ENCODE results near the gene TMEM238.

Gene TMEM238

DNA sequence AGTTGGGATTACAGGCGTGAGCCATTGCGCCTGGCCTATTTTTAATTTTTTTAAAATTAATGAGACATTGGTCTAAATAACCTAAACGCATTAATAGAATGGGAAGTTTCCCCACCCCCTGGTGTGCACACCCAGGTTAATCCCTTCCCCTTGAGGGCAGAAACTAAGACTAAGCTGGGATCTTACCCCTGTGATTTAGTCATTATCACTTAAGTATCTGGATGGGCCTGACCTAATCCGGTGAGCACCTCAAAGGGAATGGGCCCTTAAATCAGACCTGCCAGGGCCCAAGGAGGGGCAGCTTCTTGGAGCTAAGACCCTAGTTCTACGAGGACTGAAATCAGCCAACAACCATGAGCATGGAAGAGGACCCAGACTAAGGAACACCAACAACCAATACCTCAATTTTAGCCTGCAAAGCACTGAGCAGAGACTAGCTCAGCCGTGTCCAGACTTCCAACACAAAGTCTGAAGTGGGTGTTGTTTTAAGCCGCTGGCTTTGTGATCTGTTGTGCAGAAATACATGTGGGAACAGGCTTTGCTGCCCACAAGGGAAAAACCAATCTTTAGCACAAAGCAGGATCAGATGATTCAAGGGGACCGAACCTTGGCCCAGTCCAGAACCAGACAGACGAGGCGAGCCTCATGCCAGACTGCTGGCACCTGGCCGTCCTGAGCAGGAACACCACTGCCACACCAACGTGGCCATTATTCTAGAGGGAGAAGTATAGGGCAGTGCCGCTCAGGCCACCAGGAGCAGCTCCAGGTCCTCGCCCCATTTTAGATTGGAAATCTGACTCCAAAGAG lies 16.4 kb upstream of the TMEM238 start:
- no peak for DNase-seq

DNA sequence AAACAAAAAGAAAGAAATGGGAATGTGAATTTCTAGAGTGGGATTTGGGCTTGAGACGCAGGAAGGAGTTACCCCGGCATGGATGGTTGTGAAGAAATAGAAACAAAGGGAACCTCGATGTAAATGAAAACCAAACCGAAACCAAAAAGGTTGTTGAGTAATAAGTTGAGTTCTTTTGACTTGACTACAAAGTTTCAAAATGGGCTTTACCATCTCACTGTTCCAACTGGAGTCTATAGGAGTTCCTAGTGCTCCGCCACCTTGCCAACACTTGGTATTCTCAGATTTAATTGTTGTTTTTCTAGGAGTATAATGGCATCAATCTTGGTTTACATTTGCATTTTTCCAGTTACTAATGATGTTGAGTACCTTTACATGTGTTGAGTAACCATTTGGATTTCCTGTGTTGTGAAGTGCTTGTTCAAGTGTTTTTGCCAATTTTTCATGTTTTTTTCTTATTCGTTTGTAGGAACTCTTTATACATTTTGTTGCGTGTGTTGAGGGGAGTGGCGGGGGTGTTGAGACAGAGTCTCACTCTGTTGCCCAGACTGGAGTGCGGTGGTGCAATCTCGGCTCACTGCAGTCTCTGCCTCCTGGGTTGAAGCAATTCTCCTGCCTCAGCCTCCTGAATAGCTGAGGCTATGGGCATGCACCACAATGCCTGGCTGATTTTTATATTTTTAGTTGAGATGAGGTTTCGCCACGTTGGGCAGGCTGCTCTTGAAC lies 14.3 kb upstream of the TMEM238 start:
- DNase-seq, result no peak

DNA sequence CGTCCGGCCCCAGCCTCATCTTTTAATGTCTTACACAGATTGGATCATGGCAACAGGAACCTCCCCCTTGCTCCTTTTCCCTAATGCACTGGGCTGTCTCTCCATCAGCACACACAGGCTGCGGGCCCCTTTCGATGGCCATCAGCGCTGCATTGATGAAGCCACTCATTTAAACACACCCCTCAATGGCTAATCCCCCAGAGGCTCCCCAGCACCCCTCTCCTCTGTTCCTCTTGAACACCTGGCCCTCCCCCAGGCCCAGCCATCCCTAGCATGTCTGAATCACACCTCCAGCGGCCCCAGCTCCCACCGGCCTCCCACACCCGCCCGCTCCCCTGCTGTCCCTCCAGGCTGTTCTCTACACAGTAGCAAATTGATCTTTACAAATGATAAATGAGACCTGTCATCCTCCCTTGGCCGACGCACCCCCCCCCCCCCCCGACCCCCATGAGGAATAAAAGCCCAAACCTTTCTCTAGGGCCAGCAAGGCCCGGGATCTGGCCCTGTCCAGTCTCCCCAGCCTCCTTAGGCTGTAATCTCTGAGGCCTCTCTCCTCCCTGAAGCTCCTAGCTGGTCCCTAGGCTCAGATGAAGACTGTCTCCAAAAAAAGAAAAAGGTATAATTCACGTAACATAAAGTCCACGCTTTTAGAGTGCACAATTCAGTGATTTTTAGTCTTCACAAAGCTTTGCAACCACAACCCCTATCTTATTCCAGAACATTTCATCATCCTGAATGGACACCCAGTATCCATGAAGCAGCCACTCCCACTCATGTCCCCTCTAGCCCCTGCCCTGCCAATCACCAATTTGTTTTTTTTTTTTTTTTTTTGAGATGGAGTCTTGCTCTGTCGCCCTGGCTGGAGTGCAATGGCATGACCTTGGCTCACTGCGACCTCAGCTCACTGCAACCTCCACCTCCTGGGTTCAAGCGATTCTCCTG lies 9.0 kb upstream of the TMEM238 start:
- no peak for DNase-seq

DNA sequence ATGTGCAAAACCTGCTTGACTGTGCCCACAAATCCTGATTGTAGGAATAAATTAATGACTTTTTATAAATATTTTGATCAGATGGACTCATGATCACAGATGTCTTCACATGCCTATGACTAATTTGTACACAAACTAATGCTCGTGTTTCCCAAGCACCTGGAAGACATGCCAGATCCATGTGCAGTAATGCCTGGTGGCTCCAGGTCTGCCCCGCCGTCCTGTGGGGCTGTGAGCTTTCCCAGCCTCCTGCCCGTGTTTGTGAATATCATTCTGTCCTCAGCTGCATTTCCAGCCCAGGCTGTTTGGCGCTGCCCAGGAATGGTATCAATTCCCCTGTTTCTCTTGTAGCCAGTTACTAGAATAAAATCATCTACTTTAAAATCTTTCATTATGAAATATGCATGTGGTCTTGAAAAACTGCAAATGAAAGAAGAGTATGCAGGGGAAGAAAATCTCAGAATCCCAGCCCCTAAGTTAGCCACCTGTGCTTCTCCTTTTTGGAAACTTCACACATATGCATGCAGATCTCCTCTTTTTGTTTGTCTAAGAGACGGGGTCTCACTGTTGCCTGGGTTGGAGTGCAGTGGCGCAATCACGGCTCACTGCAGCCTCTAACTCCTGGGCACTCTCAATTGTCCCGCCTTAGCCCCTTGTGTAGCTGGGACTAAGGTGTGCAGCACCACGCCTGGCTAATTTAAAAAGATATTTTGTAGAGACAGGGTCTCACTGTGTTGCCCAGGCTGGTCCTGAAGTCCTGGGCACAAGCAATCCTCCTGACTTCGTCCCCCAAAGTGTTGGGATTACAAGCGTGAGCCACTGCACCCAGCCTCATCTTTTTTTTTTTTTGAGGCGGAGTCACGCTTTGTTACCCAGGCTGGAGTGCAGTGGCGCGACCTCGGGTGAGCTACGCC lies 7.9 kb upstream of the TMEM238 start:
- no peak for DNase-seq

DNA sequence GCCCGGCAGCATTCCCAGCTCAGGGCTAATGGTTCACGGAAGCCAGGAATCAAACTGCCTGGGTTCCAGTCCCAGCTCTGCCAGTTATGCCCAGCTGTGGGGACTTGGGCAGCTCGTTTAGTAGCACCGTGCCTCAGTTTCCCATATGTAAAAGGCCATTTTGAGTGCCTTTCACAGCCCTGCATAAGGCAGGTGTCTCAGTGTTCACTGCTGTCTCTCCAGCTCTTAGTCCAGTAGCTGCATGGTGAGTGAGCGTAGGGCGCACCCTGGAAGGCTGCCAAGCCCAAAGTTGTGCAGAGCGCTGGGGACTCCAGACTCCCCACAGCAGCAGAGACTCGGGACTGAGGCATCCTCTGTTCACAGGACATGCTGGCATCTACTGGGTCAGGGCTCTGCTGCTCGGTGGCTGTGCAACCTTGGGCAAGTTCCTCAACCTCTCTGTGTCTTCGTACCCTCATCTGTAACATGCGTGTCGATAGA lies 7.1 kb upstream of the TMEM238 start:
- DNase-seq, result no peak

DNA sequence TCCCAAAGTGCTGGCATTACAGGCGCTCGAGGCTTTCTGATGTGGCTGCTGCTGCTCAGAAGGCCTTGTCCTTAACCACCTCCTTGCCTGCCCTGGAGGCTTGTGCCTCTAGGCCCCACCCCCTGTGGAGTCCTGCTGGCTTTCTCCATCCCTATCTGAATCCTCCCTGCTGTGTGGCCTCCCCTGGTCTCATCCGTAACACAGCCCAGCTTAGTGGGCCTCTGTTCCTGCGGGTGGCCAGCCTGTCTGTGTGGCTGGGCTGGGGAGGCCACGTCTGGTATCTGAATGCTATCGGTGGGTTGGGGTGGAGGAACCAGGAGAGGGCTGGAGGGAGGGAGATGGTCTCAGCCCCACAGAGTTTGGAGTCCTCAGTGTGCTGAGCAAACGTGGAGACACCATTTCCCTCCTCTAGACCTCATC lies 6.4 kb upstream of the TMEM238 start:
- DNase-seq, result no peak

DNA sequence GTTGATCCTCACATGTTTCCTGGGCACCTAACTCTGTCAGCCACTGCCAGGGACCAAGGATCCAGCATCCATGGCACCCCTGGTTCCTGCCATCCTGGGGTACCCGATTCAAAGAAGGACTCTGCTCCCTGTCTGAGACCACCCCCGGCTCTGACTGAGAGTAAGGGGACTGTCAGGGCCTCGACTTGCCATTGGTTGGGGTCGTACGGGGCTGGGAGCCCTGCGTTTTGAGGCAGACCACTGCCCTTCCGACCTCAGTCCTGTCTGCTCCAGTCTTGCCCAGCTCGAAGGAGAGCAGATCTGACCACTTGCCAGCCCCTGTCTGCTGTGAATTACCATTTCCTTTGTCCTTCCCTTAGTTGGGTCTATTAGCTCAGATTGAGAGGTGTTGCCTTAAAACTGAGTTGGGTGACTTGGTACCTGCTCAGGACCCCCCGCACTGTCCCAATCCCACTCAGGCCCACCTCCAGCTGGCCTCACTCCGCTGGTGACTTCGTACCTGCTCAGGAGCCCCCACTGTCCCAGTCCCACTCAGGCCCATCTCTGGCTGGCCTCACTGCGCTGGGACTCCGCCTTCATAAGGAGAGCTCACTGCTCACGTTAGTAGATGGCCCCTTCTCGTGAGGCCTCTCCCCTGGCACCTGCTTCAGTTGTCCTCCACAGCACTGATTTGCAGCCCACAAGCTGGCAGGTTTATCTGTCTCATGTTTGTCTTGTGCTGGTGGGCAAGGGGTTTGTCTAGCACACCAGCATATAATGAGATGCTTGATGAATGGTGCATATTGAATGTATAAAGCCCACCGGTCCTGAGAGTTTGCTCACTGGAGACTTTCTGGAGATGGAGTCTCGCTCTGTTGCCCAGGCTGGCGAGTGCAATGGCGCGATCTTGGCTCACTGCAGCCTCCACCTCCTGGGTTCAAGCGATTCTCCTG lies 5.6 kb upstream of the TMEM238 start:
- DNase-seq, result no peak

DNA sequence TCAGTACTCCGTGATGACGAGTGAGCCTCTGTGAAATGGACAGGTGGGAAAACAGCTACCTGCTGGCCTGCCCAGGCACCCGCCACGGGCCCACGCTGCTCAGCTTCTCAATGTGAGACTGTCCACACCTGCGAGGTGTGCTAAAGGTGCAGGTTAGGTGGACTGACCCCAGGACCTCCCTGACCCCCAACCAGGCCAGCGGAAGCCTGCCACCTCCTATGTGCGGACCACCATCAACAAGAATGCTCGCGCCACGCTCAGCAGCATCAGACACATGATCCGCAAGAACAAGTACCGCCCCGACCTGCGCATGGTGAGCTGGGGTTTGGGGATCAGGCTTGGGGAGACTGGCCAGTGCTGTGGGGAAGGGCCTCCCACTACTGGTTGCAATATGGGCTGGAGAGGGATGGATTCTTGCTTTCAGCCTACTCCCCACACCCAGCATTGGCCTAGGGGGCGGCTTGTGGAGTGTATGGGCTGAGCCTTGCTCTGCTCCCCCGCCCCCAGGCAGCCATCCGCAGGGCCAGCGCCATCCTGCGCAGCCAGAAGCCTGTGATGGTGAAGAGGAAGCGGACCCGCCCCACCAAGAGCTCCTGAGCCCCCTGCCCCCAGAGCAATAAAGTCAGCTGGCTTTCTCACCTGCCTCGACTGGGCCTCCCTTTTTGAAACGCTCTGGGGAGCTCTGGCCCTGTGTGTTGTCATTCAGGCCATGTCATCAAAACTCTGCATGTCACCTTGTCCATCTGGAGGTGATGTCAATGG lies 3.8 kb upstream of the TMEM238 start:
- DNase-seq, result no peak

DNA sequence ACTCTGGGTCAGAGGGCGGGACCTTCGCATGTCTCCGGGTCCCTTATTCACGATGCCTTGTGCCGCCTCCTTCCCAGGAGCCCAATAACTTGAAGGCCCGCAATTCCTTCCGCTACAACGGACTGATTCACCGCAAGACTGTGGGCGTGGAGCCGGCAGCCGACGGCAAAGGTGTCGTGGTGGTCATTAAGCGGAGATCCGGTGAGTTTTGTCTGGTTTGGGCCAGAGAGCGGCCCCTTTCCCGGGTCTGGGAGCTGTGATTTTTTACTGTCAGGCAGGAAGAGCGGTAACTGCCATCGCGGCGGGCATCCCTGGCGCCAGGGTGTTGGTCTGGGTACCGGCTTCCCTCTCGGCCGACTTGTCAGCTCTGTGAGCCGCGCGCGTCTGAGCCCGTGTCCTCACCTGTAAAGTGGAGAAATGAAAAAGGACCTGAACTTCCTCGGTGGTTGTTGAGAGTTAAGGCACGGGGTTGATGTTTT lies 2.4 kb upstream of the TMEM238 start:
- DNase-seq, result no peak

DNA sequence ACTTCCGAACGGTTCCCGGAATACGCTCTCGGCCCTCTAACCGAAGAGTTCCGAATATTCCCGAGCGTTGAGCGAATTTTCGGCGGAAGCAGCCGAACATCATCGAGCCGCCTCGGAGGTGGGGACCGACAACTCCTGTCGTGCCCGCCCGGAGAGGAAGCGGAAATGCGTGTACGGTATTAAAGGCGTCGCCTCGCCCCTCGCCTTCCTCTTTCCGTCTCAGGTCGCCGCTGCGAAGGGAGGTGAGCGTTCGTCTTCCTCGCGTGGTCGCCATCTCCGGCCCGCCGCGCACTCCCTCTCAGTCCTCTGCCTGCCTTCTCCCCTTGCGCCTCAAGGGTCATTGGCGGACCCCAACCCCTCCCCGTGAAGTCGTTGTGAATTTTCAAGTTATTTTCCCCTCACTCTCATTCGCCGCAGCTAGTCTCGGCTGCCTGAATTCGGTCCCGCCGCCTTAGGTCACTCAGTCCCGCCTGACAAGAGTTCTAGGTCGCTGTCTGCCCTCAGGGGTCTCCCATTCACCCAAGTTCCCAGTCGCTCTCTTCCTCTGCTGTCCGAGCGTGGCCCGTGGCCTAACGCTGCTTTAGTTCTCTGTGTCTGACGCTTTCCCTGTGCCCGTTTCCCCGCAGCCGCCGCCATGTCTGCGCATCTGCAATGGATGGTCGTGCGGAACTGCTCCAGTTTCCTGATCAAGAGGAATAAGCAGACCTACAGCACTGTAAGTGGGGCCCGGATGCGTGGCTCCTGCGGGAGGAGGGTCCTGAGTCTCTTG lies 1.8 kb upstream of the TMEM238 start, which contains the start of gene RPL28:
RPL28 (plus strand) TSS at position 209 of the 769 bp plus-strand sequence; CDS start at position 635, 426 bp downstream.
- DNase-seq, result peak; percentile 97

DNA sequence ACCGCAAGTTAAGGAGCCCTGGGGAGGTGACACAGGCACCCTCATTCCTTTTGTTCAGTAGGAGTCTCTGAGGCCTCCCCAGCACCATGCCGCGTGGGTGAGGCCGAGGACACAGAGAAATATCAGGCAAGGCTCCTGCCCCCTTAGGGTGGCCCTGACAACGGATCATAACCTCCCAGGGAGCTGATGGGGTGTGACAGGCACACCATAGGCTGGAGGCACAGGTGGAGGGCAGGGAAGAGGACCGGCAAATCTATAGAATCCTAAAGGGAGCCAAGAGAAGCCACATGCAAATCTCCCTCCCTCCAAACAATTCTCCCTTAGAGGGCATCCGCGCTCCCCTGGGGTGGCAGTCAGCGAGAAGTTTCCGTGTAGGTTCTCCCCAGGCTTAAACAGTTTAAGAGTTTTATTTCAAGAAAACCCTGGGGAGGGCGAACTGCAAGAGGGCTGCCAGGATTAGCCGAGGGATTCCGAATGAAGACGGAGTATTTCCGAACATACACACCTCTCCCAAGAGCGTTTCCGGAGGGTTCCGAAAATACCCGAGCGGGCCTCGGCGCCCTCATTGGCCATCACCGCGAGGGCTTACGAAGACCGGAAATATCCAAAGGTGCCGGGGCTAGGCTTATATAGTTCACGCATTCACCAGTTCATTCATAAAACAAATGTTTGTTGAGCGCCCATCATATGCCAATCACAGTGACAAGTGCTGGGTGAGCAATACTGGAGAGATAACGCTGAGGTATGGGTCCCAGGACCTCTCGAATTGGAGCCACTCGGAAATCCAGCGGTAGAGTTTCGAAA lies 1.0 kb upstream of the TMEM238 start:
- peak; percentile 90 to 91 for DNase-seq

DNA sequence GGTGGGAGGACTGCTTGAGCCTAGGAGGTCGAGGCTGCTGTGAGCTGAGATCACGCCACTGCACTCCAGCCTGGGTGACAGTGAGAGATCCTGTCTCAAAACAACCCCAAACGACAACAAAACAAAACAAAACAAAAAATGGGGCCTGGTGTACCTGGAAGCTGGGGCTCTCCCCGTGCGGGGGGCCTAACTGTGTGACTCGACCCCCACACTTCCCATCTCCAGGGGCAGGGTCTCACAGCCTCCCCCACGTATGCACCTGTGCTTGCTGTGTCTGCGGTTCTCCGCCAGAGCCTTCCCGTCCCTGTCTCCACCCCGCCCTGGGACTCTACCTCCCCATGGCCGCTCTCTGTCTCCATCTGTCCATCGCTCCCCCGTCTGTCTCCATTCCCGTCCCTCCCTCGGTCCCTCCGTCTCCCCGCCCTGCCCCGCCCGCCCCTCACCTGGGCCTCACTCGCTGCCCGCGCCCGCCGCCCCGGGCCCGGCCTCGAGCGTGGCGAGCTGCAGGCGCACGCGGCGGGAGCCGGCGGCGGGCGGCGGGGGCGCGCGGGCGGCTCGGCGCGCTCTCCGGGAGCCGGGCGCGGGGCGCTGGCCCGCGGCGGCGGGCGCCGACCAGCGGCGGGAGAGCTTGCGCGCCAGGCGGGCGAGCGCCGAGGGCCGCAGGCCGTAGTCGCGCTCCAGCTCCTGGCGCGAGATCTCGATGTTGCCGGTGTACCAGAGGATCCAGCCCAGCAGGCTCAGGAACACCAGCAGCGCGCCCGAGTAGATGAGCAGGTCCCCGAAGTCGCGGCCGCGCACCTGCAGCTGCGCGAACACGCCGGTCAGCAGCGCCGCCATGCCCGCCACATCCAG lies 587 bp downstream of the TMEM238 start:
- DNase-seq, result peak; percentile 36 to 70

DNA sequence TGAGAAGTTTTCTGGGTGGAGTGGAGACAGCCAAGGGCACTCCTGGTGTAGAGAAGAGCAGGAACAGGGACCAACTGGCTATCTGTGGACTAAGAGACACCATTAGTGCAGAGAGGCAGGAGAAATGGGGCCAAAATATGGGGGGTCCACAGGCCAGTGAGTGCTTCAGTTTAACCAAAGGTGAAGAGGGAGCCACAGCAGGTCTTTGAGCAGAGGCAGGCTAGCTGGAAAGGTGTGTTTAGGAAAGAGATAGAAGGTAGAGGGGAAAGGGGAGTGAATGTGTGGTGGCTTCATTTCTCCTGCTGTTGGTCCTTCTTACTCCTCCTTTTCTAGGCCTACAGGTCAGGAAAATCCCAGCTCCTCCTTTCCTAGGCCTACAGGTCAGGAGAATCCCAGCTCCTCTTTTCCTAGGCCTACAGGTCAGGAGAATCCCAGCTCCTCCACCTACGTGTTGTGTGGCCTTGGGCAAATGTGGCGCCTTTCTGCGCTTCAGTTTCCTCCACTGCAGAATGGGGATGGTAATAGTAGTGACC lies 1.5 kb downstream of the TMEM238 start:
- DNase-seq, result no peak

DNA sequence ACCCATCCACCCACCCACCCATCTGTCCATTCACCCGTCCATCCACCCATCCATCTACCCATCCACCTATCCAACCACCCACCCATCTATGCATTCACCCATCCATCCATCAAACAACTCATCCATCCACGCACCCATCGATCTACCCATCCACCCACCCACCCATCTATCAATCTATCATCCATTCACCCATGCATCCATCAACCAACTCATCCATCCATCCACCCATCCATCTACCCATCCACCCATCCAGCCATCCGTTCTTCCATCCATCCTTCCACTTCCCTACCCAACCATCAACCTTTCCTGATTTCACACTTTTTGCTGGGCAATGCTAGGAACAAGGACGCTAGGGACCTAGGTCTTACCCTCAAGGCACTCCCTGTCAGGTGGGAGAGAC lies 2.1 kb downstream of the TMEM238 start:
- no peak for DNase-seq

DNA sequence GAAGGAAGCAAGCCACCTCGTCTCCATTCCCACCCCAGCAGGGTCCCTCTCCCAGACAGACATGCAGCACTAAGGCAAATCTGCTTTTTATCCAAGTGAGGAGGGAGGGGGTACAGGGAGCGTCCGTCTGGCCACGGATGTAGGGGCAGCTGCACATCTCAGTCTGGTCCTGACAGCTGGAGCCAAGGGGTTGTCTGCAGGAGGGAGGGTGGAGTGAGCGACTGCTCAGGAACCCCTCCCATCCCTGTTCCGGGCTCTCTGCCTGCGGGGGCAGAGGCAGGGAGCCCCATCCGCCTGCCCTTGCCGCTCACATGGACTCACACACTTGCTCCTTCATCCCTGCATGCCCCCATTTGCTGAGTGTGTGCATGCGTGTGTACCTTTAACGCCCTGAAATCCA lies 4.9 kb downstream of the TMEM238 start:
- DNase-seq, result peak; percentile 24 to 35

DNA sequence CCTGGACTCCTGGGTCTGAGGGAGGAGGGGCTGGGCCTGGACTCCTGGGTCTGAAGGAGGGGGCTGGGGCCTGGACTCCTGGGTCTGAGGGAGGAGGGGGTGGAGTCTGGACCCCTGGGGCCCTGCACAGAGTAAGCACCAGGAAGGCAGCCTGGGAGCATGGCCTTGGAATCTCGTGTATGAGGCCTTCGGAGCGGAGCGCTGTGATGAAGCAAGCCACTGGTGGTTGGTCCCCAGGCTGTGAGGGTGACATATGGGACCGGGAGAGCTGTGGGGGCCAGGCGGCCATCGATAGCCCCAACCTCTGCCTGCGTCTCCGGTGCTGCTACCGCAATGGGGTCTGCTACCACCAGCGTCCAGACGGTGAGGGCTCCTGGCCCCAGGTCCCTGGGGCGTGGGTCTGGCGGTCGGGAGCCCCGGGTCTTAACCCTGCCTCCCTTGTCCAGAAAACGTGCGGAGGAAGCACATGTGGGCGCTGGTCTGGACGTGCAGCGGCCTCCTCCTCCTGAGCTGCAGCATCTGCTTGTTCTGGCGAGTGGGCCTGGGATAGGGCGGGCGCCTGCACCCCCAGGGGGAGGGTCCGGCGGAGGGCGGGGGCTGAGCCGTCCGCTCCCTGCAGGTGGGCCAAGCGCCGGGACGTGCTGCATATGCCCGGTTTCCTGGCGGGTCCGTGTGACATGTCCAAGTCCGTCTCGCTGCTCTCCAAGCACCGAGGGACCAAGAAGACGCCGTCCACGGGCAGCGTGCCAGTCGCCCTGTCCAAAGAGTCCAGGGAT lies 6.5 kb downstream of the TMEM238 start:
- DNase-seq, result no peak

All from SHP77 (cell line).